HG02884 (cell line): ENCODE results near the gene RTP5.

ENCODE experiments used
- ATAC-seq: cut with Tn5 transposase; IDR thresholded peaks from one replicate; pipeline ENCODE4 v1.9.1; 2021; ENCODE audit warnings: mild to moderate bottlenecking, moderate library complexity; ENCODE audit not compliant: unreplicated experiment

Gene RTP5

DNA sequence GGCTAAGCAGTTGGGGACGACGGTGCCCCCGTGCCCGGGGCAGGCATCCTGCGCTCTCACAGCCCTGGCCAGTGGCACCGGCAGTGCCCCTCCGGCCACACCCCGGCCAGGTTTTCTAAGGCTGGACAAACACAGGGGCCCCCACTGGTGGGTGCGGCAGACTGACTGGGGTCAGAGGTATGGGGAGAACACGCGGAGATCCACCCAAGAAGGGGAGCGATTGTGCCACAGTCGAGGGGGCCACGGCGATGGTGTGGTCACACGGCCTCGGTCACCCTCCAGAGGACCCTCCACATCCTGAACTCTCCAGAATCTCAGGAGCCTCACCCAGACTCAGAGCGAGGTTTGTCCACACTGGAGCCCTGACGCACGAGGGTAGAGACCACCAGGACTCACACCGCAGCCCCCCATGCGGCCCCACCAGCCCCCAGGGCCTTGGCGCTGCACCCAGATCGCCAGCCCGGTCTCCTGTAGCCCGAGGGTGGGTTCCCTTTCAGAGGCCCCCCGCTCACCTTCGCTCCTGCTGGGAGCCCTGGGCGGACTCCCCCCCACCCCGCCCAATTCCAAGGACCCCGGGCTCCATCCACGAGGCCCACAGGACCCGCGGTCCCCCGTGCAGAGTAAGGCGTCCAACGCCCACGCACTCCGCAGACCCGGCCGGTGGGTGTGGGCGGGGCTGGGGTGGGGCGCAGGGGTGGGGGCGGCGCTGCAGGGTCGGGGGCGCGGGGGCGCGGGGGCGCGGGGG lies 26.0 kb upstream of the RTP5 start:
- no peak for ATAC-seq

DNA sequence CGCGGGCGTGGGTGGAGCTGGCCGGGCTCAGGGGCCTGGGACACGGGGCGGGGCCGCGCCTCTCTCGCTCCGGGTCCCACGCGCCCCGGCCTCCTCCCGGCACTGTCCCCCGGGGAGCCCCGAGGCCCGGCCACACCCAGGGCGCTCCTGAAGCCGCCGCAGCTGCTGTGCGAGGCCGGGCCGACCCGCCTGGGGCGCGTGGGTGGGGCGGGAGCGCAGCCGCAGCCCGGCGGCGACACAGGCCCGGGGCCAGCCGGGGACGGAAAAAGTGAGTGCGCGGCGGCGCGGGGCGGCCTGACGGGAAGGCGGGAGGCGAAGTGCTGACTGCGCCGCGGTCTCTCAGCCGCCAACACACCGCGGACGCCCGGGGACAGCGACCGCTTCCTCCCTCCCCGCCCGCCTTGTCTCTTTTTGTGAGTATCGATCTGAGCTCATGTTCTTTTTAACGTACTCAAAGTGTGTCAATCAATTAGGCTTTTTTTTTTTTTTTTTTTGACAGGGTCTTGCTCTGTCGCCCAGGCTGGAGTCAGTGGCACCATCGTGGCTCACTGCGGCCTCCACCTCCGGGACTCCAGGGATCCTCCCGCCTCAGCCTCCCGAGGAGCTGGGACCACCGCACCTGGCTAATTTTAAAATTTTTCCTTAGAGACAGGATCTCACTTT lies 25.3 kb upstream of the RTP5 start:
- no peak for ATAC-seq

- ATAC-seq, result no peak
Measured at GRCh38 chr2:241844831-241845578, 24.5 kb upstream of the RTP5 start.

GRCh38 chr2:241846406-241846805 lies 23.1 kb upstream of the RTP5 start:
- no peak for ATAC-seq

GRCh38 chr2:241848761-241849615 lies 20.5 kb upstream of the RTP5 start:
- no peak for ATAC-seq

GRCh38 chr2:241849616-241850543 lies 19.6 kb upstream of the RTP5 start:
- no peak for ATAC-seq

- no peak for ATAC-seq
Measured at GRCh38 chr2:241850544-241851324, 18.8 kb upstream of the RTP5 start.

- ATAC-seq, result no peak
Measured at GRCh38 chr2:241851325-241852115, 18.0 kb upstream of the RTP5 start.

DNA sequence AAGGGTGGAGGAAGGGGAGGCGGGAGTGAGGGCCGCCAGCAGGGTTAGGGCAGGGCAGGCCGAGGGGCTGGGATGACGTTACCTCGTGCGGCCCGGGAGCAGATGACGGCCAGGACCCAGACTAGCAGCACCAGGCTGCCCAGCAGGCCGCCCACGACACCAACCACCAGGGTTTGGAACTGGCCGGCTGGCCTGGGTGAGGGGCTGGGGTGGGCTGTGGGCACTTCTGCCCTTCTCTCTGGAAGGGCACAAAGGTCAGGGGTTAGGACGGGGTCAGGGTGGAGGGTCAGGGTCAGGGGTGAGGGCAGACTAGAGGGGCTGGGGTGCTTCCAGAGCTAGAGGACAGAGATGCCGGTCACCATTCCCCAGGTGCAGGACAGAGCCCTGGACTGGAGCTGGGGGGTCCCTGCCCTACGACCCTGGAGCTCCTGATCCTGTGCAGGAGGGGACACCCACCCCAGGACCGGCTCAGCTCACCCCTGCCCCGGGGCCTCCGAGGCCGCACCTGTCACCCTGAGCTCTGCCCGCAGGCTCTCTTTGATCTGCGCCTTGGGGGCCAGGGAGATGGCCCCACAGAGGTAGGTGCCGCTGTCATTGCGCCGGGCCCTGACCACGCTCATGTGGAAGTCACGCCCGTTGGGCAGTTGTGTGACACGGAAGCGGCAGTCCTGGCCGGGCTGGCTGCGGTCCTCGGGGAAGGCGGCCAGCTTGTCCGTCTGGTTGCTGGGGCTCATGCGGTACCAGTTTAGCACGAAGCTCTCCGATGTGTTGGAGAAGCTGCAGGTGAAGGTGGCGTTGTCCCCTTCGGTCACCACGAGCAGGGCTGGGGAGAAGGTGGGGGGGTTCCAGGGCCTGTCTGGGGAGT lies 17.2 kb upstream of the RTP5 start:
- ATAC-seq, result no peak

- ATAC-seq, result no peak
Measured at GRCh38 chr2:241852981-241853631, 16.4 kb upstream of the RTP5 start.

GRCh38 chr2:241853651-241854341 lies 15.7 kb upstream of the RTP5 start:
- no peak for ATAC-seq

DNA sequence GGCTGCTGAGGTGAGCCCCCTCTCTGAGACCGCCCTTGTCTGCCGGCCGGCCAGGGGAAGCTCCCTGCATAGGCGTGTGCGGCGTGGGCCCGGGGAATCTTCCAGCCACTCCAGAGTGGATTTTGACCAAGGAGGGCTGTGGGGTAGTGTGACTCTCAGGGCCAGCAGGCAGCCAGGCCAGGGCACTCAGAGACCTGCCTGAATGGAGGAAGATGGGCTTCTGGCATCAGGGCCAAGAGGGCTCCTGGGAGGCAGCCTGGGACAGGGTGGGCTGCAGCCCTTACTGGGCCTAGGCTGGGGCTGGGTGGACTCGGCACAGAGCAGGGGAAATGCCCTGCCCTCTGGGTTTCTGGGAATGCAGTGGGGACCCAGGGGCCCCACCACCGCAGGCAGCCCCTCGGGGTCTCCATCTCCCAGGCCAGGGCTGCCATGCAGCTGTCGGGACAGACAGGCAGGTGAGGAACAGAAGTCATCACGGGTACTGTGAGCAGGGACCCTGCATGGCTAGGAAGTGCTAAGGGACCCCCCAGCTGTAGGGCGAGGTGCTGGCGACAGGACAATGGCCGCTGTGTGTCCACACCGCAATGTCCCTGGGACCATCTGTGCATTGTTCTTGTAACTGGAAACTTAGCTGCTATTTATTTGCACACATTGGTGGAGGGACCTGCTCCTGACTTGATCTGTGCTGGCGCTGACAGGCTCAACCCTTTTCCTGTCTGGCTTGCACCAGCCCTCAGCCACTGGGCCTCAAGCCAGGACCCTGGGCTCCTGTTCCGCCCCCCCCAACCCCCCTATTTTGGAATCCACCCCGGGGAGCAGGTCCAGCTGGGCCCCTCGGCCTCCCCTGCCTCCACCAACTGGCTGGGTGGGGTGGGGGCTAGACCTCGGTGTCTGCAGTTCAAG lies 14.9 kb upstream of the RTP5 start:
- ATAC-seq, result no peak

DNA sequence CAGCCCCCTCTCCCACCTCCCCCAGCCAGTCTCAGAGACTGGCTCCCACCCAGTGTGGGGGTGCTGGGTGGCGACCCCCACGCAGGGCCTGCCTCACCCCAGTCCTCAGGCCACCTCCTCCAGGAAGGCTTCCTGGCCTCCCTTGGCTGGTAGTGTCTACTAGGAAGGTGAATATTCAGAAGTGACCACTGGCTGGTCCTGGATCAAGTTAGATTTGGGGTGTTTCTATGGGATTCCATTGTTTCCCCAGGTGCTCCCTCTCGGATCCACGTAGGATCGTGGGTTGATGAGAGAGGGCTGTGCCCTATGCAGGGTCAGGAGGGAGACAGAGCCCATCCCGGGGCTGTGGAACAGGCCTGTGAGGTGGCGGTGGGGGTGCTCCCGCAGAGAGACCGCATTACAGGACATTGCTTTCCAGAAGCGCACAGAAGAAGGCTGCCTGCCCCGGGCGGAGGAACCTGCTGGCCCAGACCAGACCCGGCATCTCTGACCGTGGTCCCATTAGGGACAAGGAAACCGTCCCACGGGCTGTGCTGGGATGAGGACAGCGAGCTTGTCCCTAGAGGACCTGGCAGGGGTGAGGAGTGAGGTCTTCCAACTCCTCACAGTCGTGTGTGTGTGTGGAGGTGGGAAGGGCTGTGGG lies 14.2 kb upstream of the RTP5 start:
- ATAC-seq, result no peak

DNA sequence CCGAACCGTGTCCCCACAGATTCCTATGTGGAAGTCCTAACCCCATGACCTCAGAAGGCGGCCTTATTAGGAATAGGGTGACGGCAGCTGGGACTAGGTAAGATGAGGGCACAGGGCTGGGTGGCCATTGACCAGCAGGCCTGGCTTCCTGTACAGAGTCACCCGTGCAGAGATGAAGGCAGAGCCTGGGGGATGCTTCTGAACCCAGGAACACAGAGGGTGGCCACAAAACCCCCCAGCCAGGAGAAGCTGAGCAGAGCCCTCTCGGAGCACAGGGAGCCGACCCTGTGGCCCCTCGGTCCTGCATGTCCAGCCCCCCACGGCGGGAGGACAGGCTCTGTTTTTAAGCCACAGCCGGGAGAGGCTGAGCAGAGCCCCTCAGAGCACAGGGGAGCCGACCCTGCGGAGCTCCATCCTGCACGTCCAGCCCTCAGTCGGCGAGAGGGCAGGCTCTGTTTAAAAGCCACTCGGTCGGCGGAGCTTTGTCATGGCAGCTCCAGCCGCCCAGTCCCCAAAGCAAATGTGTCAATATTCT lies 13.6 kb upstream of the RTP5 start:
- ATAC-seq, result no peak
